Heart left ventricle (tissue), 16 donors: ENCODE measurements around the gene GSTCD. TPM values are rescaled to one million over a fixed set of nuclear protein-coding genes. Genes with fewer than 3 reads are reported as not detected.

Experiments
- ATAC-seq, 4 donors: fragments of 200-7000 bp; cut with Tn5 transposase; one replicate each; pipeline ENCODE4 v1.9.1; 2020 to 2022; ENCODE audit warnings: moderate library complexity in 4 of 4, mild to moderate bottlenecking in 3 of 4, moderate number of reproducible peaks in 1 of 4
- DNase-seq, 5 donors: peaks; one replicate each; pipeline ENCODE4 v3.0.0-alpha.2; 2020
- H3K27ac ChIP-seq, 12 donors: fragments of 200-600 bp; sonication (generic) in 4 of 12; one replicate each; pipeline versions ENCODE4 v1.5.0 to v1.8.0; 2016 to 2022; ENCODE audit warnings: mild to moderate bottlenecking in 2 of 12
- H3K27me3 ChIP-seq, 9 donors: fragments of 200-600 bp; sonication (generic) in 2 of 9; one replicate each; pipeline versions ENCODE4 v1.5.1 to v1.8.0; 2016 to 2022; ENCODE audit warnings: mild to moderate bottlenecking in 3 of 9
- H3K36me3 ChIP-seq, 9 donors: fragments of 200-600 bp; sonication (generic) in 2 of 9; one replicate each; pipeline versions ENCODE4 v1.5.0 to v1.8.0; 2018 to 2022; ENCODE audit warnings: mild to moderate bottlenecking in 2 of 9
- H3K4me1 ChIP-seq, 12 donors: fragments of 200-600 bp; sonication (generic) in 4 of 12; one replicate each; pipeline versions ENCODE4 v1.5.0 to v1.8.0; 2016 to 2022; ENCODE audit warnings: mild to moderate bottlenecking in 3 of 12
- H3K4me3 ChIP-seq, 12 donors: fragments of 200-600 bp; sonication (generic) in 4 of 12; one replicate each; pipeline versions ENCODE4 v1.5.0 to v1.8.0; 2017 to 2022; ENCODE audit warnings: mild to moderate bottlenecking in 9 of 12, moderate library complexity in 4 of 12
- H3K9me3 ChIP-seq, 12 donors: fragments of 200-600 bp; sonication (generic) in 4 of 12; one replicate each; pipeline versions ENCODE4 v1.5.0 to v1.8.0; 2016 to 2022; ENCODE audit warnings: mild to moderate bottlenecking in 1 of 12
- POLR2A ChIP-seq, 2 donors: fragments of 450-650 bp; IDR thresholded peaks; one replicate each; pipeline ENCODE4 v1.6.1; 2017; ENCODE audit warnings: antibody characterized with exemption in 2 of 2, mild to moderate bottlenecking in 2 of 2, moderate library complexity in 2 of 2
- whole genome bisulfite sequencing, 4 donors: extraction: QIAGEN DNeasy Blood & Tissue Kit in 2 of 4; methylation state at CpG; one replicate each; pipeline versions ENCODE4 v1.1.5 to v1.1.7; 2013 to 2018; 5-methylcytosine and 5-hydroxymethylcytosine counted together
- intact Hi-C, 10 donors: fragments of 100-400 bp; cut with DNase I; formaldehyde crosslinking; loops; one replicate each; pipeline versions ENCODE4 v1.11.1 to v1.14.2; 2022
- polyA plus RNA-seq, 2 donors: library from polyadenylated mRNA; stranded (reverse); fragments of 200-250 nt; gene quantifications; one replicate each; pipeline ENCODE4 v1.2.3, GENCODE V29; 2013
- total RNA-seq, 9 donors: library from RNA; depleted of rRNA in 2 of 9; stranded (reverse); fragments of >200 nt in 2 of 9; fragmentation: NEBNext Ultra II Directional in 3 of 9; extraction: Animal tissue kit (Norgen Biotek cat#: 25700) in 3 of 9; gene quantifications; one replicate each; pipeline versions ENCODE4 v1.1.0 to v1.2.4, GENCODE V29; 2016 to 2023
- TF ChIP-seq, protein P1 (sequence below), 12 donors: fragments of 200-600 bp; sonication (generic) in 4 of 12; IDR thresholded peaks; one replicate each; pipeline versions ENCODE4 v1.5.0 to v1.8.0; 2018 to 2022; ENCODE audit warnings: antibody characterized with exemption in 12 of 12, mild to moderate bottlenecking in 5 of 12
- donor health status: ischemic (EF 13 %, LVEDD 7.1; RV severe dilation, severe dysfunction).
- donor health status: healthy with polysubstance abuse.
- donor health status: DM: no; HTN: yes; CAD: no.
- donor health status: DM: no; HTN: no; CAD: no.
- donor health status: ischemic (EF 25% LVEDD 6.9; RV normal size, moderate dysfunction).
- donor health status: ischemic (EF 25% LVEDD 5.7; RV mildly dilated, moderate dysfunction).
- donor health status: healthy.
- donor health status: DM: yes; HTN: yes; CAD: no.
- donor health status: ischemic (EF 35%, LVEDD 5.7; RV mildly dilated, moderate dysfunction).
- donor health status: nonischemic (EF 11% LVEDD 7.7; RV severe dilation, severe dysfunction).
- donor health status: DM: yes; HTN: yes; CAD: no.
- donor health status: PGD.
- donor health status: ischemic (EF 29% LVEDD 5.4; RV normal size, mild dysfunction).
- donor health status: nonischemic (EF 23%, LVEDD 6.1; RV moderate dilation, normal function).

GSTCD gene
- total and polyA plus RNA-seq, 11 donors, result 0.57 to 6.4 (median 3.8) TPM

- peaks cover 0 to 13% (median 0%) of the 10 kb centered on the region in 12 donors for H3K4me1 ChIP-seq
- DNase-seq, result no peak
- no peaks in the 10 kb centered on the region for H3K36me3 ChIP-seq
- H3K4me3 ChIP-seq, result no peak overlapping the region
- TF ChIP-seq, protein P1, sequence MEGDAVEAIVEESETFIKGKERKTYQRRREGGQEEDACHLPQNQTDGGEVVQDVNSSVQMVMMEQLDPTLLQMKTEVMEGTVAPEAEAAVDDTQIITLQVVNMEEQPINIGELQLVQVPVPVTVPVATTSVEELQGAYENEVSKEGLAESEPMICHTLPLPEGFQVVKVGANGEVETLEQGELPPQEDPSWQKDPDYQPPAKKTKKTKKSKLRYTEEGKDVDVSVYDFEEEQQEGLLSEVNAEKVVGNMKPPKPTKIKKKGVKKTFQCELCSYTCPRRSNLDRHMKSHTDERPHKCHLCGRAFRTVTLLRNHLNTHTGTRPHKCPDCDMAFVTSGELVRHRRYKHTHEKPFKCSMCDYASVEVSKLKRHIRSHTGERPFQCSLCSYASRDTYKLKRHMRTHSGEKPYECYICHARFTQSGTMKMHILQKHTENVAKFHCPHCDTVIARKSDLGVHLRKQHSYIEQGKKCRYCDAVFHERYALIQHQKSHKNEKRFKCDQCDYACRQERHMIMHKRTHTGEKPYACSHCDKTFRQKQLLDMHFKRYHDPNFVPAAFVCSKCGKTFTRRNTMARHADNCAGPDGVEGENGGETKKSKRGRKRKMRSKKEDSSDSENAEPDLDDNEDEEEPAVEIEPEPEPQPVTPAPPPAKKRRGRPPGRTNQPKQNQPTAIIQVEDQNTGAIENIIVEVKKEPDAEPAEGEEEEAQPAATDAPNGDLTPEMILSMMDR (IDR thresholded peaks at IDR 0.05), result no peak
- TF ChIP-seq POLR2A (IDR thresholded peaks at IDR 0.05), result no peak
- H3K9me3 ChIP-seq, result no peaks in the 10 kb centered on the region
- no peak for ATAC-seq
- no peak overlapping the region for H3K27ac ChIP-seq
- WGBS, 4 donors, result 70 to 77% (median 71%) methylated on average over 2 of the region's 2 CpGs
- intact Hi-C loops, result no loop called here
- H3K27me3 ChIP-seq, result no peaks in the 10 kb centered on the region
These were observed 163.4 kb downstream of the GSTCD start for GRCh38 chr4:105871997-105872396.

GRCh38 chr4:105875233-105875632 is 166.6 kb downstream of the GSTCD start:
- TF ChIP-seq, protein P1 (IDR thresholded peaks at IDR 0.05), result no peak
- TF ChIP-seq POLR2A (IDR thresholded peaks at IDR 0.05), result no peak
- Histone ChIP-seq H3K4me3 (no peak overlapping the region), H3K9me3 (no peaks in the 10 kb centered on the region), H3K36me3 (no peaks in the 10 kb centered on the region), H3K4me1 (peaks cover 0 to 16% (median 0%) of the 10 kb centered on the region in 12 donors), H3K27me3 (no peaks in the 10 kb centered on the region), H3K27ac (peak overlapping the region in 5 of 12 donors; percentile 4 to 51 (median 13))
- ATAC-seq (peak in 3 of 4 donors; percentile 71 to 93 (median 83)), DNase-seq (no peak)
- intact Hi-C loops, result no loop called here

DNA sequence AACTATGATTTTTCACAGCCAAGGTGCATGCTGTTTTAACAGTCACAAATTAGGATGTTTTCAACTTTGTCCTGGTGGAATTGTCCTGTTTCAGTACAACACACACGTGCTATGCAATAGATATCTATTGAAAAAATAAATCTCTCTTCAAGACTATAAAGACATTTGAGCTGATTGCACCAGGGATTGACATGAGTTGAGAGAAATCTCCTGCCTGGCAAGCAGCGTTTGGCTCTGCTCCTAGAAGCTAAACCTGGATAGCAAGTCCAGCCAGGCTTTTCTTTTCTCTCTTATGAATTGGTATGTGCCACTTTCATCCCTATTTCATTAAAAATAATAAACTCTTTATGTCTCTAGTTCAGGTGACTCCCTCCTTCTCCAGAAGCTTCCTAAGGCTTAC is 170.1 kb downstream of the GSTCD start:
- peaks cover 0 to 16% (median 0%) of the 10 kb centered on the region in 12 donors for H3K4me1 ChIP-seq
- no peaks in the 10 kb centered on the region for H3K9me3 ChIP-seq
- TF ChIP-seq, protein P1 (IDR thresholded peaks at IDR 0.05), result no peak
- TF ChIP-seq POLR2A (IDR thresholded peaks at IDR 0.05), result no peak
- H3K36me3 ChIP-seq, result no peaks in the 10 kb centered on the region
- WGBS, 4 donors, result 35 to 50% (median 42%) methylated on average over 2 of the region's 2 CpGs
- ATAC-seq (peak in 3 of 4 donors; percentile 15 to 45 (median 45)), DNase-seq (peak in 2 of 5 donors; percentile 22 to 27)
- no peaks in the 10 kb centered on the region for H3K27me3 ChIP-seq
- no peak overlapping the region for H3K4me3 ChIP-seq
- peak overlapping the region in 1 of 12 donors; percentile 9 for H3K27ac ChIP-seq
- intact Hi-C loops, result no loop called here

- Histone ChIP-seq H3K36me3 (no peaks in the 10 kb centered on the region), H3K4me1 (no peaks in the 10 kb centered on the region), H3K27ac (no peak overlapping the region), H3K9me3 (peaks cover 0 to 11% (median 0%) of the 10 kb centered on the region in 12 donors), H3K27me3 (no peaks in the 10 kb centered on the region), H3K4me3 (no peak overlapping the region)
- WGBS, 4 donors, result 81 to 94% (median 89%) methylated on average over 2 of the region's 2 CpGs
- intact Hi-C loops, result loop anchor here in 1 of 10 donors (10.0 kb wide), 1 partner anchor 523 kb away; no protein-coding TSS in a partner anchor
- ATAC-seq, result no peak
- no peak for DNase-seq
- TF ChIP-seq, protein P1 (IDR thresholded peaks at IDR 0.05), result no peak
- no peak for TF ChIP-seq POLR2A (IDR thresholded peaks at IDR 0.05)
These were observed 178.9 kb downstream of the GSTCD start for GRCh38 chr4:105887508-105887907.
